ENCODE results near the gene OOSP3.

OOSP3 gene

GRCh38 chr11:59938132-59938531 is 59.5 kb downstream of the OOSP3 start, which contains the start of gene OOSP1:
TSS of gene OOSP1 (plus strand) at chr11:59938432. CDS start at chr11:59938455, 23 bp downstream.
- TF ChIP-seq, protein P1, sequence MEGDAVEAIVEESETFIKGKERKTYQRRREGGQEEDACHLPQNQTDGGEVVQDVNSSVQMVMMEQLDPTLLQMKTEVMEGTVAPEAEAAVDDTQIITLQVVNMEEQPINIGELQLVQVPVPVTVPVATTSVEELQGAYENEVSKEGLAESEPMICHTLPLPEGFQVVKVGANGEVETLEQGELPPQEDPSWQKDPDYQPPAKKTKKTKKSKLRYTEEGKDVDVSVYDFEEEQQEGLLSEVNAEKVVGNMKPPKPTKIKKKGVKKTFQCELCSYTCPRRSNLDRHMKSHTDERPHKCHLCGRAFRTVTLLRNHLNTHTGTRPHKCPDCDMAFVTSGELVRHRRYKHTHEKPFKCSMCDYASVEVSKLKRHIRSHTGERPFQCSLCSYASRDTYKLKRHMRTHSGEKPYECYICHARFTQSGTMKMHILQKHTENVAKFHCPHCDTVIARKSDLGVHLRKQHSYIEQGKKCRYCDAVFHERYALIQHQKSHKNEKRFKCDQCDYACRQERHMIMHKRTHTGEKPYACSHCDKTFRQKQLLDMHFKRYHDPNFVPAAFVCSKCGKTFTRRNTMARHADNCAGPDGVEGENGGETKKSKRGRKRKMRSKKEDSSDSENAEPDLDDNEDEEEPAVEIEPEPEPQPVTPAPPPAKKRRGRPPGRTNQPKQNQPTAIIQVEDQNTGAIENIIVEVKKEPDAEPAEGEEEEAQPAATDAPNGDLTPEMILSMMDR (IDR thresholded peaks at IDR 0.05; ENCODE audit: low read depth, low read length, missing control alignments) = no peak
- no peak within 1 kb of the TSS for H3K4me3 ChIP-seq (ENCODE audit: low read depth, low read length)
- DNase-seq (ENCODE audit: low read depth) = no peak
- in situ Hi-C loops (cut with HindIII; ENCODE audit: low sequenced_read_pairs) = no loop called here

DNA sequence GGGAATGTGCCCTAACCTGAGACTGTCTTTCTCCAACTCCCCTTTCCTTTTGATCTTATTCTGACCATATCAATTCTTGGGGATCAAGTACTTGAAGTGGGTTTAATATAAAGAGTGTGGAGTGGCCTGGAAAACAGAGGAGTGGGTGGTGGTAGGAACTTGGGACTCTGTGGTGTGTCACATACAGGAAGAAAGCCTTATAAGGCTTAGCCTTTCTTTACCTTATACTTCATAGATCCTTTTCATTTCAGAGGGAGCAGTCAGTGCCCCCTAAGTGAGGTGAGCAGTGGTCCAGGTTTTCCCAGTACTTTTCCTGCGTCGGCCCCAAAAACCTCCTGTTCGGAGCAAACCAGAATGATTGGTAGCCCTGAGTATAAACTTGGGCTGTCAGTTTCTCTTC is 60.1 kb downstream of the OOSP3 start:
- DNase-seq (ENCODE audit: low read depth) = no peak
- in situ Hi-C loops (cut with HindIII; ENCODE audit: low sequenced_read_pairs) = no loop called here
- no peak overlapping the region for H3K4me3 ChIP-seq (ENCODE audit: low read depth, low read length)
- TF ChIP-seq, protein P1 (IDR thresholded peaks at IDR 0.05; ENCODE audit: low read depth, low read length, missing control alignments) = no peak

DNA sequence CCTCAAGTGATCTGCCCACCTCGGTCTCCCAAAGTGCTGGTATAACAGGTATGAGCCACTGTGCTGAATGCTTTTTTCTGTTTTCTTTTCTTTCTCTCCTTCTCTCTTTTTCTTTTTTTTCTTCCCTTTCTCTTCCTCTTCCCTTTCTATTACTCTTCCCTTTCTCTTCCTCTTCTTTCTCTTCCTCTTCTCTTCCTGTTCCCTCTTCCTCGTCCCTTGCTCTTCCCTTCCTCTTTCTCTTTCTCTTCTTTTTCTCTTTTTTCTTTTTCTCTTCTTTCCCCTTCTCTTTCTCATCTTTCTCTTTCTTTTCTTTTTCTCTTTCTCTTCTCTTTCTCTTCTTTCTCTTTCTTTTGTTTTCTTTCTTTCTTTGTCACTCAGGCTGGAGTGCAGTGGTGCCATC is 60.9 kb downstream of the OOSP3 start:
- in situ Hi-C loops (cut with HindIII; ENCODE audit: low sequenced_read_pairs) = no loop called here
- no peak overlapping the region for H3K4me3 ChIP-seq (ENCODE audit: low read depth, low read length)
- TF ChIP-seq, protein P1 (IDR thresholded peaks at IDR 0.05; ENCODE audit: low read depth, low read length, missing control alignments) = no peak
- no peak for DNase-seq (ENCODE audit: low read depth)

- TF ChIP-seq, protein P1 (IDR thresholded peaks at IDR 0.05; ENCODE audit: low read depth, low read length, missing control alignments) = no peak
- H3K4me3 ChIP-seq (ENCODE audit: low read depth, low read length) = no peak overlapping the region
- in situ Hi-C loops (cut with HindIII; ENCODE audit: low sequenced_read_pairs) = no loop called here
- no peak for DNase-seq (ENCODE audit: low read depth)
Observed at GRCh38 chr11:59941091-59941490, 62.5 kb downstream of the OOSP3 start.

DNA sequence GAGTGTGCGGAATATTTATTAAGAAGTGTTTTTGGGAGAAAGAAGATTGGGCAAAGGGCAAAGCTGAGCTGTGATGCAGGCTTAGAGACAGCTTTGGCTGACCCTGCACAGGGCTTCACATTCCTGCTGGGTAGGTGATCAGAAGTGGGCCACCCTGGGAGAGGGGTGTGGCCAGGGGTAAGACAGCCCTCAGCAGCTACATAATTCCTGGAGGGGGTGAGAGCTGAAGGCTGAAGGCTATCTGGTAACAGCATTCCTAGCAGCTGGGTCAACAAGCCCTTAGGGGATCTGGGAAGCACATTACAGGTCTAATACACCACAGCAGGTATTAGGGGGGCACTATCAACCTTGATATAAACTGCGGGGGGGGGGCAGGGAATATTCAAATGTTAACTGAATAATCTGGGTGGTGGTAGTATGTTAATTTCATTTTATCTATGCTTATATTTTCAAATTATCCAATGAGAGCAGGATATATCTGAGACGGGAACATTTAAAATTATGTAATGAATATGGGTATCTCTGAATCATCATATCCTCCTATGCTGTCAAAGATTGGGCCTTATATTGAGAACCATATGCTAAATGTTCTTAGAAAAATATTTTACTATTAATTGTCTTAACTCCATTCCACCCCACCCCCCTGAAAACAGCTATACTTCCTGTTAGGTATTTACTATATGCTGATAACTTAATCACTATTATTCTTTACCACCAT is 65.6 kb downstream of the OOSP3 start:
- H3K4me3 ChIP-seq (ENCODE audit: low read depth, low read length) = no peak overlapping the region
- in situ Hi-C loops (cut with HindIII; ENCODE audit: low sequenced_read_pairs) = no loop called here
- TF ChIP-seq, protein P1 (IDR thresholded peaks at IDR 0.05; ENCODE audit: low read depth, low read length, missing control alignments) = no peak
- no peak for DNase-seq (ENCODE audit: low read depth)

GRCh38 chr11:59944720-59945119 is 66.1 kb downstream of the OOSP3 start:
- in situ Hi-C loops (cut with HindIII; ENCODE audit: low sequenced_read_pairs) = no loop called here
- no peak overlapping the region for H3K4me3 ChIP-seq (ENCODE audit: low read depth, low read length)
- DNase-seq (ENCODE audit: low read depth) = no peak
- TF ChIP-seq, protein P1 (IDR thresholded peaks at IDR 0.05; ENCODE audit: low read depth, low read length, missing control alignments) = no peak

Data from astrocyte of the cerebellum (primary cell).